HG02884 (cell line): ENCODE measurements around the gene TMEM218.
"Not testable (repeated sequence)": the region's sequence is repeated elsewhere in the genome, so short reads cannot be mapped to it uniquely, and the experiment has no call there.

Experiments used
- ATAC-seq: cut with Tn5 transposase; IDR thresholded peaks from one replicate; pipeline ENCODE4 v1.9.1; 2021; ENCODE audit warnings: mild to moderate bottlenecking, moderate library complexity; ENCODE audit not compliant: unreplicated experiment

The TMEM218 gene

DNA sequence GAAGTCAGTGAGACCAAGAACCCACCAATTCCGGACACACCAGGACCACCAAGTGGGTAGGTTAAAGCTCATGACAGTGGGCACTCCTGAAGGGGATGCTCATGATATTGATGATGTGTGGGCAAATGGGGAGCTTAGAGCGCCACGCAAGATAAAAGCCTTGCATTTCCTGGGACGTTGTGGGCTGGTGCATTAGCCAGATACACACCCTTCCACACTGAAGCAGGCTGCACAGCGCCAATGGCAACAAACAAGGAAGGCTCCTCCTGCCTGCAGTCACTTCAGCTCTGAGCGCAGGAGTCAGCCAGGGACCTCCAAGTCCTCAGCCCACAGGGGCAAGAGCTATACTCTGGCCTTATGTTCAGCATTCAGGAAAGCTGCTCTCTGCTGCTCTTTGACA is 20.6 kb downstream of the TMEM218 start:
- ATAC-seq = no peak

DNA sequence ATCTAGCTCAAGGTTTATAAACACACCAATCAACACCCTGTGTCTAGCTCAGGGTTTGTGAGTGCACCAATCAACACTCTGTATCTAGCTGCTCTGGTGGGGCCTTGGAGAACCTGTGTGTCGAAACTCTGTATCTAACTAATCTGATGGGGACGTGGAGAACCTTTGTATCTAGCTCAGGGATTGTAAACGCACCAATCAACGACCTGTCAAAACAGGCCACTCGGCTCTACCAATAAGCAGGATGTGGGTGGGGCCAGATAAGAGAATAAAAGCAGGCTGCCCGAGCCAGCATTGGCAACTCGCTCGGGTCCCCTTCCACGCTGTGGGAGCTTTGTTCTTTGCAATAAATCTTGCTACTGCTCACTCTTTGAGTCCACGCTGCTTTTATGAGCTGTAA is 21.3 kb downstream of the TMEM218 start:
- not testable (repeated sequence) for ATAC-seq

DNA sequence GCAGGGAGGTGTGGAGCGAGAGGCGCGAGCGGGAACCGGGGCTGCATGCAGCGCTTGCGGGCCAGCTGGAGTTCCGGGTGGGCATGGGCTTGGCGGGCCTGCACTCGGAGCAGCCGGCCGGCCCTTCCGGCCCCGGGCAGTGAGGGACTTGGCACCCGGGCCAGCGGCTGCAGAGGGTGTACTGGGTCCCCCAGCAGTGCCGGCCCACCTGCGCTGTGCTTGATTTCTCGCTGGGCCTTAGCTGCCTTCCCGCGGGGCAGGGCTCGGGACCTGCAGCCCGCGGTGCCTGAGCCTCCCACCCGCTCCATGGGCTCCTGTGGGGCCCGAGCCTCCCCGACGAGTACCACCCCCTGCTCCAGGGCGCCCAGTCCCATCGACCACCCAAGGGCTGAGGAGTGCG is 21.9 kb downstream of the TMEM218 start:
- ATAC-seq = not testable (repeated sequence)

DNA sequence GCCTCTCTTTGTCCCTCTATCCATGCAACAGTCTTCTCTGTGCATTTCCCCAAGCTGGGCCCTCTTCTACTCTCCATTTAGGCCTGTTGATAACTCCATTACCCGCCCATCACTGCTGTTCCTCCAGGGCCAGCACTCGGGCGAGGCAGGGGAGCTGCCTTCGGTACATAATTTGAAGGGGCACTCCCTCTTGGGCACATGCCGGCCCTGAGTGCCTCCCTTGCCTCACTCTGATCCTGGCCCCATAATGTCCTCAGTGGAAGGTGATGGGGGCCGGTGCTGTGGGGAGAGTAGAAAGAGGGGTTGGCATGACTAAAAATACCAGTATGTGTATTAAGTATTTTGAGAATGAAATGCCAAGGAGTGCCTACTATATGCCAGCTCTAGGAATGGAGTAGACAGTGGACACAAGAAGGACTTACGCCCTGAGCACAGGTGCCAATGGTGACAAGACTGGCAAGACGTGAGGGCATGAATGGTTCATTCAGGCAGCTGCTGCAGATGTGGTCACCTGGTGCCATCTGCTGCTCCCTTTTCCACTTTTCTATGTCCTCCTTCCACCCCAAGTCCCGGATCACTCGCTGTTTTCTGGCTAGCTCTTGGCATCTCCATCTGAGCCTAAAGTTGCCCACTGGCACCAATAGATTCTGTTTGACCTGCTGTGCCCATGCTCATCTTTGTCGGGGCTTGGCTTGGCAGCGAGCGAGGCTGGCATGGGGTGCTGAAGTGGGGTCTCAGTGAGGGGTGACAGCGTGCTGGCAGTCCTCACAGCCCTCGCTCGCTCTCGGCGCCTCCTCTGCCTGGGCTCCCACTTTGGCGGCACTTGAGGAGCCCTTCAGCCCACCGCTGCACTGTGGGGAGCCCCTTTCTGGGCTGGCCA is 22.6 kb downstream of the TMEM218 start:
- ATAC-seq = no peak

DNA sequence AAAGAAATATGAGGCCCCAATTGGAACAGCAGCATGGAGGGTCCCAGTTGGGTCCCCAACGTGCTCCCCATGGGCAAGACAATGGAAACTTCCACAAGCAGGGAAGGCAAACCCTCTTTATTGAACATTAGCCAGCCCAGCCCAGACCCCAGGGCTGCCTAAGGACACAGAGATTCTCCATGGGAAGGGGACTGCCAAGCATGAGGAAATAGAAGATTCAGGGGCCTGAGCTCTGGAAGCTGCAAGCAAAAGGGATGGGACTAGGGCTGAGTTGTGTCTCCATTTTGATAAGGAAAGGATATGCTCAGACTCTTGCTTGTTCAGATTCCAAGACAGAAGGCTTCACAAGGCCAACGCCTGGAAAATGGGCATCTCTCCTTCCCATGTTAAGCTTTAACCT is 23.3 kb downstream of the TMEM218 start:
- ATAC-seq = no peak

DNA sequence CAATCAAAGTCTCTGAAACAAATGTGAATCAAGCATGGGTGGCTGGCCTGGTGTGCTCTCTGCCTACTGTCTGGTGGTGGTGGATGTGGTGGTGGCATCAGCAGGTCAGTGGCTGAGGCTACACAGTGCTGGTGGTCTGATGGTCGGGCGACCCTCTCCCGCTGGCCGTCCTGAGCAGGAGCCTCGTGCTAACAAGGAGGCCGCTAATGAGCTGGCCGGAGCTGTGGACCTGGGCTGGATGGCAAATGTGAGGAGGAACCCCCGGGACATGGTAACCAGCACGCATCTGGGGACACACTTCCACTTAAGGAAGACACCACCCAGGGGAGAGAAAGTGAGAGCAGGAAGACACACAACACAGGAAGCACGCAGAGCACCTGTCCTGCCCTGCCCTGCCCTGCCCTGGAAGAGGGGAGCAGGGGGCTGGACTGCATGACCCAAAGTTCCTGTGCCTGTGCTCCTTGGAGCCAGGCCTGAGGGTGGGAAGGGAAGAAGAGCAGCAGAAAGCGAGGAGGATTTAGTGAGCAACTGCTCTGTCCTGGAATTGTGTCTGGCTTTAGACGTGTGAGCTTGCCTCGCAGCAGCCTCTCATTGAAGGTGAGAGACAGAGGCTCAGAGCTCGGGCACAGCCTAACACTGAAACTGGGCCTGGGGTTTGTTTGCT is 24.7 kb downstream of the TMEM218 start:
- ATAC-seq = no peak

DNA sequence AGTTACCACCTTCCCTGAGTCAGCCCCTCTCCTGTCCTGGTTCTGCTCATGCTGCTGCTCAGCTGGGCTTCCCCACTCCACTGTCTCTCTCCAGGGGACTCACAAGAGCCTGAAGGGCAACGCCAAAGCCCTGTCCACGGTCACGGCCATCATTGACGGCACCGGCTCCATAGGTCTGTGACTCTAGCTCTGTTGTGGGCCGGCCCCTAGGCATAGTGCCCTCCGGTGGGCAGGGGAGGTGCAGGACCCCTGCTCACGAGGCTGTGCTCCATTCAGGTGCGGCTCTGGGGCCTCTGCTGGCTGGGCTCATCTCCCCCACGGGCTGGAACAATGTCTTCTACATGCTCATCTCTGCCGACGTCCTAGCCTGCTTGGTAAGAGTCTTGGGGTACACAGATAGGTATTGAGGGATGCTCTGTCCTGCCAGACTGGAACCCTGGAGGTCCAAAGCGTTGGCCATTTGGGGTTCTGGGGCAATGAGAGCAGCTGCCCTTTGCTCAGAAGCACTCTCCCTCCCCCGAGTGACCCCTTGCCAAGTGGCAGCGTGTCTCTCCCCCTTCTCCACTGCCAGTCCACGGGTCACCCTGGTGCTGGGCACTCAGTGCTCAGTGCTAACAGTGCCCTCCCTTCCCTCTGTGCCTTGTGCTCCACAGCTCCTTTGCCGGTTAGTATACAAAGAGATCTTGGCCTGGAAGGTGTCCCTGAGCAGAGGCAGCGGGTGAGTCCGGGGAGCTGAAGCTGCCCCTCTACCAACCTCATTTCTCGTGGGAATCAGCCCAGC is 25.9 kb downstream of the TMEM218 start:
- ATAC-seq = no peak

DNA sequence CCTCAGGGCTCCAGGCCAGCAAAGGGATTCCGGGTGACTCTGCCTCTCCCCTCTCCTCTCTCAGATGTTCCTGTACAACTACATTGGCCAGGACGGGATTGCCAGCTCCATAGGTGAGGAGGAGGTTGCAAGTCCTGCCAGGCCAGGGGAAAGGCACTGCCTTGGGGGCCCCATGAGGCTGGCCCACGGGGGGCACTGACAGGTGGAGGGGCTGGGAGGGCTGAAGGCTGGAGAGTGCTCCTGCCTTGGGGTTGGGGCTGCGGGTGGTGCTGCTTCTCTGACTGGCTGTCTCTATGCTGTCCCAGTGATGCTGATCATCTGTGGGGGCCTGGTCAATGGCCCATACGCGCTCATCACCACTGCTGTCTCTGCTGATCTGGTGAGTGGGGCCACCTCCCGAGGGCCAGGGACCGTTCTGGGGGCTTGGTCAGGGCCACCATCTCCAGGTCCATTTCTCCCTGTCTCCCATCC is 26.6 kb downstream of the TMEM218 start:
- ATAC-seq = no peak

DNA sequence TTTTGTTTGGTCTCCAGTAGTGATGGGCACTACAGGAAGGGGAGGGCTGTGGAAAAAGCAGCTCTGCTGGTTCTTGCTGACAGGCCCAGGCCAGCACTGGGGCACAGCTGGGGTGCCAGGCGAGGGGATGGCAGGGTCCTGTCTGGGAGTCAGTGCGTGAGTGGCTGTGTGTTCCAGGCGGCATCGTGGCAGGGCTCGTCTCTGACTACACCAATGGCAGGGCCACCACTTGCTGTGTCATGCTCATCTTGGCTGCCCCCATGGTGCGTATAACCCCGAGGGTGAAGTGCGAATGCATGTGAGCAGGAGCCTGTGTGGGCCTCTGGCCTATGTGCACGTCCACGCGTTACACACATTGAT is 27.4 kb downstream of the TMEM218 start:
- ATAC-seq = no peak

DNA sequence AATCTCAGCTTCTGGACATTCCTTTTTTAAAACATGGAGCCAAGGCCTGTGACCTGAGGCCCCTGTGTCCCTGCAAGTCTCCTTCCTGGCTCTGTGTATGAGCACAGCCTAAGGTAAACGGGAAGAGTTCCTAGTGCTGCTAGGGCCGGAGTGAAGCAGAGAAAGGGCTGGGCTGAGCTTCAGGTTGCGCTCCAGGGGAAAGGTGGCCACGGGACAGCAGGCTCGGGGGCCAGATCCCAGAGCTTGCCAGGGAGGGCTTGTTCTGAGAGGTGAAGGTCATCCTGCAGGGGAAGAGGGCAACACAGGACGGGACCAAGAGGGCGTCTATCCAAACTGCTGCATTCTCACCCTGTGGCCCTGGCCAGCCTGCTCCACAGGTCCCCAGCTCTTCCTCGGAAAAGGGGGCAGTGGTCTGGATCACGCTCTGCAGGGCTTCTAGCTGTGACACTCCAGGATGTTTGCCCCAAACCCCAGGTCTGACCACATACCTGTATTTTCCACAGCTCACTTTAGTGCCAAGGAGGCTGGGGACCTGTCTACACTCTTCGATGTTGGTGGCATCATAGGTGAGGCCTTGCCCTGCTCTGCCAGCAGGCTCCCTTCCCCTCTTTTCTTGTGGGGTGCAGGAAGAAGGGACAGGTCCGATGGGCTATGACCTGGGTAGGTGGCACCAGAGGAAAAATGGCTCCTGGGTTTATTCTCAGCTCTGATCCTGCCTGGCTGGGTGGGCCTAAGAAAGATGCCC is 27.9 kb downstream of the TMEM218 start:
- no peak for ATAC-seq

DNA sequence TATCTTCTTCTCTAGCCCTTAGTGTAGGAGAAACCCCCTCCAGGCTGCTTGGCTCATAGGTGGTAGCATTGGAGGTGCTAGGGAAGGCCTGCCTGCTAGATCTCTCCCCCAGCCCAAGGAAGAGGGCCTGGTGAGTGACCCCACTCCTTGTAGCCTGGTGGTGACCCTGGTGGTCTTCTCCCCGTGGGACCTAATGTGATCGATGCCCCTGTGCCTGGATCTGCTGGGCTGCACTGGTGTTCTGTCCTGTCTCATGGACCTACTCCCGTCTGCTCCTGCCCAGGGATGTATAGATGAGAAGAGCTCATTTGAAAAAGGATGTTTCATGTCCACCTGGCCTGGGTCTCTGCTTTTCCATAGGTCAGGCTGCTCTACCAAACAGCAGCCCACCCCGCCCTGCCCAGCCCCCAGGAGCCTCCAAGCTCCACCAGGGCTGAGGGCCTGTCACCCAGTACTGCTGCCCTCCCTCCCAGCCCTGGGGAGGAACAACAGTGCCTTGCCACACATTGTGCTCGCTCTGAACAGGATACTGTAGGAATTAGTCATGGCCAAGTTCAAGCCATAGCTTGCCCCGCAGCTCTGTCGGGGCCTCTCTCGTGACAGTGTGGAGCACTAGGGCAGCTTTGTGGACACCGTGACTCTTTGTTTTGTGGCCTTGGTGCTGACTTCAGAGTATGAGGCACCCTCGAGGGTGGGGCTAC is 28.7 kb downstream of the TMEM218 start:
- ATAC-seq = no peak

DNA sequence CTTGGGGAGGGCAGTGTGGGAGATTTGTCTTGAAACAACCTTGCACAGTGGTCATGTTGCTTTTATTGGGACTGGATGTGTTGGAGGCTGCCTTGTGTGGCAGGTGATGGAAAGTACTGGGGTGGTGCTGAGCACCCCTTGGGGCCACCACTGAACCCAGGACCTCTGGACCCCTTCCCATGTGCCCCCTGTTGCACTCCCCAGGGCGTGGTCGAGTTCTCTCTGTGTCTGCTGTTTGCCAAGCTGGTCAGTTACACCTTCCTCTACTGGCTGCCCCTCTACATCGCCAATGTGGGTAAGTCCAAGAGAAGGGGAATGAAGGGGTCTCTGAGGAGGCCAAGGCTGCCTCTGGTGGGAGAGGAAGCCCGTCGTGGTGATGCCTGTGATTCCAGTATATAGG is 29.4 kb downstream of the TMEM218 start:
- no peak for ATAC-seq

DNA sequence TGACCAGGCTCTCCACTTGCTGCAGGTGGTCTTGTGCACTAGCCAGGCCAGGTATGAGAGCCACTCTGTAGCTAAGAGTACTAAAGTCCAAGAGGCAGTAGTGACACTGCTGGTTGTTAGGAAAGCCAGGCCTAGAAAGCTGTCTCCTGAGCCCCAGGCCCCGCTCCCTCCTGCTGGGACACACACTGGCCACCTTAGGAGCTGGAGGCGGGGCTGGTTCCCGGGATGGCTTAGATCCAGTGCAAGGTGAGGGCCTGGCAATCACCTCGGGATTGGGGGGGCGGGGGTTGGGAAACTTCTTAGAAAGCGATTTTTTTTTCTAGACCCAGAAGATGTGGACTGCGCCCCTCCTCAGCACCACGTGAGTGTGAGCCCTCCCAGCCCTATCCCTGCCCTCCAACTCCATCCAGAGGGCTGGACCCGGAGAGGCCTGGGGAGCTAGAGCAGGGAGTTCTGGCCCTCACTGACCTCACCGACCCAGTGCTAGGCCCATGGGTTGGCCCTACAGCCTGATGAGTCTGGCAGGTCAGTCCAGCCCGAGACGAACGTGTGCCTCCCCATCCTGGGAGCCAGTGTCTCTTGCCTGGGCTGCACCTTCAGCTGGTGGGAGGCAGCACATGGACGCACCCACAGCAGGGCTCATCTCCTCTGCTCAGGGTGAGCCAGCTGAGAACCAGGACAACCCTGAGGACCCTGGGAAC is 30.2 kb downstream of the TMEM218 start:
- no peak for ATAC-seq

DNA sequence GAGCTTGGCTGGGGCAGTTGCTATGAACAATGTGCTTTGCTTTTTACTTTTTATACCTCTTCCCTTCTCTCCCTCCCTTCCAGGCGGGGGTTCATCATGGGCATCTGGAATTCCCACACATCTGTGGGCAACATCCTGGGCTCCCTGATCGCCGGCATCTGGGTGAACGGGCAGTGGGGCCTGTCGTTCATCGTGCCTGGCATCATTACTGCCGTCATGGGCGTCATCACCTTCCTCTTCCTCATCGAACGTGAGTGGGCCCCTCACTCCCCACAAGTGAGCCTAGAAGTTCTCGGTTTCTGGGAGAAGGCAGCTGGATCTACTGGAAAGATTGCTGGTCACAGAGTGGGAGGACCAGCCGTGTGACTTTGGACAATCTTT is 30.9 kb downstream of the TMEM218 start:
- ATAC-seq = no peak

DNA sequence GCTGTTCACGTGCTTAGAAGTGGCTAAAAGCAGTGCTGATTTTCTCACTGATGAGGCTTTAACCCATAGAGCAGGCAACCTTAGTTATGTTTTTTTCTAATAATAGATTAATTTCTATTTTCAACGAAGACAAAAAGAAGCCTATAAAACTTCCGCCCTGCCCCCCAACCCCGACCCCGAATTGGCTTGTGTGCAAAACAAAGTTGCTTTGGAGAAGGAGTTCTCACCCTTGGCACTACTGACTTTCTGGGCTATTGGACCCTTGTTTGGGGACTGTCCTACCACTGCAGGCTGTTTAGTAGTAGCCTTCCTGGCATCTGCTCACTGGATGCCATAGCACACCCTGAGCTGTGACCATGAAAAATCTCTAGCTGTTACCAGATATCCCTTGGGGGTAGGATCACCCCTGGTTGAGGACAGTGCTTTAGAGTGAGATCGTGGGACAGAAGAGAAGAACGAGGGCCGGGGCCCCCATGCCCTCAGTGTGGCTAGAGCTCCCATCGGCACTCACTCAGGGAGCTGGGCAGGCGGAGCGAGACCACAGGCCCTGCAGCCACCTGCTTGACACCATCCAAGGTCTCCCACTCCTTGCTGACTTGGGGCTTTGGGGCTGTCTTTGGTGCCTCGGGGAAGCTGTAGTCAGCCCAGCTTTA is 31.4 kb downstream of the TMEM218 start:
- ATAC-seq = no peak

DNA sequence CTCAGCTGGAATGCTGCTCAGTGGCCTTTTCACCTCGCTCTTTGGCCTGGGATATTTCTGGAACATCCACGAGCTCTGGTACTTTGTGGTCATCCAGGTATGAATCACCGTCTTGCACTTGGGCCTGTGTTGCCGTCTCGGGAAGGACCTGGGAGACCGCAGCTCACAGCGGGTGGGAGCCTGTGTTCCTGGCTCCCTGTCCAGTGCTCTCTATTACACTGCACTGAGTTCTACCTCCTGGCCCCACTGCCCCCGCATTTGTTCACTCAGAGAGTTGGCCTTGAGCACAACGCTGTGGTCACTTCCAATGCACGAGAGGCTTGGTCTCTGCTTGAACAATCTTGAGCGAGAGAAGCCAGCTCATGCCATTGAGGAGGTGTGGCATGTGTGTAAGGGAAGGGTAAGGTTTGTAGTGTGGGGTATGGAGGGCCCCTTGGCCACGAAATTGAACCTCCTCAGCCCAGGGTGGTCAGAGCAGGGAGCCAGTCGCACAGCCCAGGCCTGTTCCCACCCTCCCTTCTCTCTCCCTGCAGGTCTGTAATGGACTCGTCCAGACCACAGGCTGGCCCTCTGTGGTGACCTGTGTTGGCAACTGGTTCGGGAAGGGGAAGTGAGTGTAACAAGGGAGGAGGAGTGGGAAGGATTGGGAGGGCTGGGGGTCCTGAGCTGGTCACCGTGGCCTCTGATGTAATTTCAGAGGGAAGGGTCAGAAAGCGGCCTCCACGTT is 32.1 kb downstream of the TMEM218 start:
- no peak for ATAC-seq

DNA sequence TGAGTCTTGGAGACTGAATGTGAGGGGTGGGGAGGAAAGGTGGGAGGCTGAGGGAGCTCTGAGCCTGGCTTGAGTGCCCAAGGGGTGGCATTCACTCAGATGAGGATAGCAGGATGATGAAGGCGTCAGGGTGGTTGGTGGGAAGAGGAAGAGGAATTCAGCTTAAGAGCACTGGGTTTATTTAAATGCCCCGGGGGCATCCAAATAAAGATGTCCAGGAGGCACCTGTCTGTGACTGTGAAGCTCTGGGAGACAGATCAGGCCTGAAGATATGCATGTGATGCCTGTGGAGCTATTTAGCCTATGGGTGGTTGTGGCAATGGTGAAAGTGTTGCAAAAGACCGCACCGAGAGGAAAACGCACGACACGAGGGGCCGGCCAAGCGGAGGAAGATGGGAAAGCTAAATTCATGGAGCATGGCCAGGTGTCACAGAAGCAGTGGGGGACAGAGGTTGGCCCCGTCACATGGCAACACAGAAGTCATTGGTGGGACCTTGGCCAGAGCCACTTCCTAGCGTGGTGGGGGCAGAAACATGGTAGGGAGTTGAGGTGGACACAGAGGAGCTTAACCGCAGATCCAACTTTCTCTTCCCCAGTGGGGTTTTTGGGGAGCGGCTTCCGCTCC is 32.8 kb downstream of the TMEM218 start:
- no peak for ATAC-seq

DNA sequence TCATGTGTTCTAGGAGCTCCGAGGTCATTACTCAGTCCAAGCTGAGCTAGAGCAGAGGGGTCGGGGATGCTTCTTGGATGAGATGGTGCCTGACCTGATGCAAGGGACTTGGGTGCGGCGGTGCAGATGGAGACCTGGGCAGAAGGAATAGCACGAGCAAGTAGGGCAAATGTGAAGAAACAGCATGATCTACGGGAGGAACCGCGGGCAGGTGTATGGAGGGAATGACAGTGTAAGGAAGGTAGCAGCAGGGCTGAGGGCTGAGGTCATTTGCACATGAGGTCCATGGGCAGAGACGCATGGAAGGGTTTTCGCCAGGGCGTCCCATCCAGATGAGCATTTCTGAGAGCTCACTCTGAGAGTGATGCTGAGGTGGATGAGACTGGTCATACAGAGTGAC is 33.4 kb downstream of the TMEM218 start:
- ATAC-seq = no peak
